NCI-H748 (cell line): ENCODE data around the gene GDAP1L1.
"Not testable (repeated sequence)": the region's sequence is repeated elsewhere in the genome, so short reads cannot be mapped to it uniquely, and the experiment has no call there.

ENCODE experiments used
- DNase-seq: peaks from one replicate; lab custom pipeline; 2025; ENCODE audit not compliant: unreplicated experiment; lab: John Stamatoyannopoulos, UW

The GDAP1L1 gene

GRCh38 chr20:44299011-44299535 is 52.0 kb downstream of the GDAP1L1 start:
- DNase-seq = not testable (repeated sequence)

- DNase-seq = no peak
Measured at GRCh38 chr20:44301285-44301684, 54.2 kb downstream of the GDAP1L1 start.

DNA sequence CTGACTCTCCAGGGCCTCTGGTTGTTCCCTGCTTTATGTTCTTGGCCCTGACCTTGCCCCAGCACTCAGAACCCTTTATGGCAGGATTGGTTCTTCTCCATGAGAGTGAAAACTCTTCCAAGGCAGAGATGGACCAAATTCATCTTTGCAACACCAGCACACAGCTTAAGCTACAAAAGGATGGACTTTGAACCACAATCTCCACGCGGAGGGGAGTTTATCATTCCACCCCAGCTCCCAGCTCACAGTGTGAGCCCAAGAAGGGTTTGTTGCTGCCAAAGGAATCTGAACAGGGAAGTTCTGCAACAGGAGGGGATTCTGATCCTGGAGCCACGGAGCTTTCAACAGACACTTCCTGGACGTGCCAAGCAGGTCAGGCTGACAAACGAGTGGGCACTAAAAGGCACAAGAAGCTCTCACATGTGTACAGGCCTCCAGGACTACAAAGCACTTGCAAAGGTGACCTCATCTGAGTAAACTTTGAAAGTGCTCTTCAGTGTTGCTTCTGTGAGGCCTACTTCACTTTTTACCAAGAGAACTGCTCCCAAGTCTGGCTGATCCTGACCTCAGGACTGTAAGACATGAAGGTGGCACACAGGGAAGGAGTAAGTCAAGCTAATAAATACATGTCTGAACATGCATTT is 55.0 kb downstream of the GDAP1L1 start:
- no peak for DNase-seq

GRCh38 chr20:44302736-44303135 is 55.6 kb downstream of the GDAP1L1 start:
- no peak for DNase-seq

DNA sequence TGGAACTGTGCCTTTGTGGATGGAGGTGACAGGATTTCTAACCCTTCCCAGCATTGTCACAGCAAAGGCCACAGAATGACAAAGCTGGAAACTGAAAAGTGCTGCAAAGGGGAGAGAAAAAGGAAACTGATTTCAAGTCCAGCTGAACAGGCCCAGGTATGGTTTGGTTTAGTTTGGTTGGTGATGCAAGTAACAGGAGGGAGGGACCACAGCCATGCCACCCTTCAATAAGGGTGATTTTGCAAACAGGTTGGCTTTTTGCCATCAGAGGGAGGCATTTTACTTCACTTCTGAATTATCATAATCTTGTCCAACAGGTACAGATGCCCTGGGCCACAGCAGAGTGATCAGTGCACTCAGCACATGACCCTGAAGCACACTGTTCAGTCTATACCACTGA is 57.3 kb downstream of the GDAP1L1 start:
- DNase-seq = no peak

DNA sequence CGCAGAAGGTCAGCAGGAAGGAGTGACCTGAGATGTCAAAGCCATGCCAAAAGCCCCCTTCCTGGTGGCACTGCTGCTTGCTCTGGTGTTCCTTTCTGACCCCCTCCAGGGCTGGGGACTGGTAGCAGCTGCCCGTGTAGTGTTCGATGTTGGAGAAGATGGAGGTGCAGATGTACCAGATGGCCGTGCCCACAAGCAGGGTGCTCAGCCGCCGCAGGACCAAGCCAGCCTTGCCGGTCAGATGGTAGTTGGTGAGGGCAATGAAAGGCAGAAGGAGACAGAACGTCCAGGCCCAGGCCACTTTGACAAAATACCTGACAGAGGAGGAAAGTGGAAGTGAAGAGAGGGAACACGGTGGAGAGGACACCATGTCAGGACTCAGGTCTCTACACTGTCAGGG is 59.8 kb downstream of the GDAP1L1 start:
- no peak for DNase-seq

- DNase-seq = no peak
Measured at GRCh38 chr20:44309763-44310663, 62.9 kb downstream of the GDAP1L1 start.

DNA sequence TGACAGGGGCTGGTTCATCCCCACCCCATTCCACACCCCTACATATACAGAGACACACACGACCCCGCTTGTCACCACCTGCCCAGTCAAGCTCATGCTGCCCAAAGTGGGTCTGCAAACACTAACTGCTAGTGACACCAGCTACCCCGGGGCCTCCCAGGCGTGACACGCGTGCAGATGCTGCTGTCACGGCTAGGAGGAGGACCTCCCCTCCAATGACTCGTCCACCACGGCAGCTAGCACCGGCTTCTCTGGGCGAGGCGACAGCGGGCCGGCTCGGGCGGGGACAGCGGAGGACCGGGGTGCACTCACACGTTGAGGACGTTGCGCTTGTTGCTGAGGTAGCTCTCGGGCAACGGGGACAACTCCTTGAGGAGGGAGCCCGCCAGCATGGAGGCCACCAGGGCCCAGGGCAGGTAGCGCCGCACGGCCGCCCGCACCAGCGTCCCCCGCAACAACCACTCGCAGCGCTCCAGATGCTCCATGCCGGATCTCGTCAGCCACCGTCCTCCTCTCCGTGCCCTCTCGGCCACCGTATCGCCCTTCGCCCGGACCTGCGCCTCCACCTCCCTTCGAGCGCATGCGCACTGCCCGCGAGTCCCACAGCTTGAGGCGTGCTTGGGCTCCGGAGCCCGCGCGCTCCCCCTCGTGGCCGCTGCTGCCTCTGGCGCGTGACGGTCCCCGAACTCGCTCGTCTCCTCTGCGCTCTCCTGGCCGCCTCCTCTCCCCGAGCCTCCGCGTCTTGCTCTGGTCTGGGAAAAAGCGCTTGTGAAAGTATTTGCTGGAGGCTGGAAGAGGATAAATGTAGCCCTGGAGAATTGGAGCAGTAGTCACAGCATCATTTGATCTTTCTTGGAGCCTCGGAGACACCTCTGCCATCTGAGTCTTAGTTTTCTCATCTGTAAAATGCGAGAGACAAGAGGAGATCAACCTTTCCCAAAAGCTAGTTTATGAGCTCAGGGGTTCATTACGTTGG is 63.8 kb downstream of the GDAP1L1 start, which contains the start of gene FITM2:
FITM2 (minus strand) TSS at position 539 of the 976 bp plus-strand sequence; CDS start at position 485, 54 bp downstream.
- peak; percentile 95 for DNase-seq

DNA sequence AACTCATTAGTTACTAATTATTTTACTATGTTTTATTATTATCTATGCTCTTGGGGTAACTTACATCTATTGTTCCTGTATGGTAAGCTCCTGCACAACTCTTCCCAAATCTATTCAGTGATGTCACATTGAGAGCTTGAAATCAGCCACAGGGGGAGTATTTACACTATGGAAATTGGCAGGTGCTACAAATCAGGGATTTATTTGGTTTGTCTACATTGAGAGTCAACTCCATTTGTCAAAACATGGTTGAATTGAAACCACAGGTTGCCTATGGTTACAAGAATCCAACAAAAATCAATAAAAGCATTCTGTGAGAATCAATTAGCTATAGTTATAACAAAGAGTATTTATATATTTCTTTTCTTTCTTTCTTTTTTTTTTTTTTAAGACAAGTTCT is 67.8 kb downstream of the GDAP1L1 start:
- peak; percentile 17 for DNase-seq

DNA sequence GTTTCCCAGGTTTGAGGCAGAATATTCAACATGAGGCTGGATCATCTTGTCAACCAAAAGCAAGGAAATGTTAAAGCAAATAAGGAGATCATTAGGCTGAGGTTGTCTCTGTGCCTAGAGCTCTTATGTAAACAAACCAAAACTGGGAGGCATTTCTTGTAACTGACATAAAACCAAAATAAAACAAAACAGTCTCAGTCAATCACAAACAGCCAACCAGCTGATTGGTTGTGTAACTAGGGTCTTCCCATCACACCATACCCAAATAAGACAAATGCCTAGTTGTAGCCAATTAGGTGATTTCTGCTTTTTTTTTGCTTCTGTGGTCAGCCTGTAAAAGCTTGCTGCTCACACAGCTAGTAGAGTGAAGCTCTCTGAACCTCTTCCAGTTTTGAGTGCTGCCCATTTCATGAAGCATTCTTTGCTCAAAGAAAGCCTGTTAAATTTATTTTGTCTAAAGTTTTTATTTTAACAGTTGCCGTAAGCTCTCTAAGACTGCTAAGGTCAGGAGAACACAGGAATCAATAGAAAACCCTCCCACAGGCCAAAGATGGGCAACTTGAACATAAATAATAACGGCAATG is 72.8 kb downstream of the GDAP1L1 start:
- no peak for DNase-seq

DNA sequence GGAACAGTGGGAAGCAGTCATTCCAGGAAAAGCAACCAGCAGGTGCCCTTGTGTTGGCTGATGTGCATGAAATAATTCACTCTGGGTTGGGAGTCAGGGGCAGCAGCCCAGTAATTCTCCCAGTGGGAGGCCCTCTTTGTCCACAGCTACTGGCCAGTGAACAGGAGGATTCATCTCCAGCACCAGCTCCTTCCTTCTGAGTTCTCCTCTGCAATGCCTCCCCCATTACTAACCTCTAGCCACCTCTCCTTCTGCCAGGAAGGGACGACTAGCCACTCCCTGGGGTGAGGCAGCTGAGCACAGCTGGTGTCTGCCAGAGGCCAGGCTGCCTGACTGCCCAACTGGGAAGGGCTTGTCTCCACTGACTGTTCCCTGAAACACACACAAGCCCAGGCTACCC is 77.2 kb downstream of the GDAP1L1 start:
- peak; percentile 4 for DNase-seq

- DNase-seq = no peak
Measured at GRCh38 chr20:44326391-44327159, 79.5 kb downstream of the GDAP1L1 start.

GRCh38 chr20:44327748-44328147 is 80.6 kb downstream of the GDAP1L1 start:
- DNase-seq = peak; percentile 22

DNA sequence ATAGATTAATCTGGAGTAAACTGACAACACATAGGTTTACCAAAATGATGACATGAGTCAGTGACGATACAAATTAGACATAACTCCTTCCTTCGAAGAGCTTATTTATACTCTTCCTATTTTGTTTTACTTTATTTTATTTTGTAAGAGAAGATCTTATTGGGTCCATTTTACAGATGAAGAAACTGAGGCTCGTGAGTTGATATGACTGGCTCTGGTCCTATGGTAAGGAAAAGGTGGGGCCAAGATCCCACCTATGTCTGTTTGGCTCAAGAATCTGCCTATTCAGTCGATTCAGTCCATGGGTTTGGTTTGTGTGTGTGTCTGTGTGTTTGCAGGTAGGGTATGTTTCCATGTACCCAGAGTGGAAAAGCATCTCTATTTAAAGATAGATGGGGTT is 81.3 kb downstream of the GDAP1L1 start:
- no peak for DNase-seq
